ENCODE results near the gene MOB4. TPM values are rescaled to one million over a fixed set of nuclear protein-coding genes. Genes with fewer than 3 reads are reported as not detected.

The MOB4 gene
- total RNA-seq, 2 donors from 2014 or later: 24.7 to 34.1 TPM

DNA sequence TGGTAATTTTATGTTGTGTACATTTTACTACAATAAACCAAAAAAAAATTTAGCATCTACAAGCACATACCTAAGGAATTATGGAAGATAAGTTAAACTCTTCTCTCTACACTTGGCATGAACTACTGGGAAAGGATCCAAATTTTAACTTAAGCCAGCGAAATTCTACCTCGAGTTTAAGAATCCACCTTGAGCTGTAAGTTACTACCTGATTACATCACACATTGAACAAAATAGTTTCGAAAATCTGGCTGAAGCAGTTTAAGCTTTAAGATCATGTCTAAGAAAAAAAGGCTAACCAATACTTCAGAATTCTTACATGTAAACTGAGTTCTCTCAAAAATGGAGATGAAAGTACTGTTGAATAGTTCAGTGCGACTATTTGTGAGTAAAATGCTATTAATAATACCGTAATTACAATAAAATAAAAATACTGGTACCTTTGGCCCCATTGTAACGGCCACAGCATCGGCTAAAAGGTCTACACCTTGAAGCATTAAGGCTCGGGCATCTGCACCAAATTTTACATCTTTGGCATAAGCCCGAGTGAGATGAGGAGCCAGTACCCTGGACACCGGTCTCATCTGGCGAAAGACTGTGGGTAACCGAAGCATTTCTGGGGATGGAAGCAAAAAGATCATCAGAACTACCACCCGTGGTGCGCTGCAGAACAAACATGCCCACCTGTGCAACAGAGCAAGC is 17.5 kb upstream of the MOB4 start:
- no peaks in the 10 kb centered on the region for H3K9me3 ChIP-seq
- no peaks in the 10 kb centered on the region for H3K27me3 ChIP-seq
- TF ChIP-seq, protein P1, sequence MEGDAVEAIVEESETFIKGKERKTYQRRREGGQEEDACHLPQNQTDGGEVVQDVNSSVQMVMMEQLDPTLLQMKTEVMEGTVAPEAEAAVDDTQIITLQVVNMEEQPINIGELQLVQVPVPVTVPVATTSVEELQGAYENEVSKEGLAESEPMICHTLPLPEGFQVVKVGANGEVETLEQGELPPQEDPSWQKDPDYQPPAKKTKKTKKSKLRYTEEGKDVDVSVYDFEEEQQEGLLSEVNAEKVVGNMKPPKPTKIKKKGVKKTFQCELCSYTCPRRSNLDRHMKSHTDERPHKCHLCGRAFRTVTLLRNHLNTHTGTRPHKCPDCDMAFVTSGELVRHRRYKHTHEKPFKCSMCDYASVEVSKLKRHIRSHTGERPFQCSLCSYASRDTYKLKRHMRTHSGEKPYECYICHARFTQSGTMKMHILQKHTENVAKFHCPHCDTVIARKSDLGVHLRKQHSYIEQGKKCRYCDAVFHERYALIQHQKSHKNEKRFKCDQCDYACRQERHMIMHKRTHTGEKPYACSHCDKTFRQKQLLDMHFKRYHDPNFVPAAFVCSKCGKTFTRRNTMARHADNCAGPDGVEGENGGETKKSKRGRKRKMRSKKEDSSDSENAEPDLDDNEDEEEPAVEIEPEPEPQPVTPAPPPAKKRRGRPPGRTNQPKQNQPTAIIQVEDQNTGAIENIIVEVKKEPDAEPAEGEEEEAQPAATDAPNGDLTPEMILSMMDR (IDR thresholded peaks at IDR 0.05): no peak
- peaks cover 3% of the 10 kb centered on the region for H3K36me3 ChIP-seq
- intact Hi-C loops (cut with DNase I): no loop called here
- peak overlapping the region; percentile 83 to 94 for H3K9ac ChIP-seq (ENCODE audit: low read depth in 2 of 2, low read length in 2 of 2)
- no peak for DNase-seq
- peak overlapping the region; percentile 99 for H3K27ac ChIP-seq
- peaks cover 11% of the 10 kb centered on the region for H3K4me1 ChIP-seq
- peak overlapping the region; percentile 74 for H3K4me3 ChIP-seq

DNA sequence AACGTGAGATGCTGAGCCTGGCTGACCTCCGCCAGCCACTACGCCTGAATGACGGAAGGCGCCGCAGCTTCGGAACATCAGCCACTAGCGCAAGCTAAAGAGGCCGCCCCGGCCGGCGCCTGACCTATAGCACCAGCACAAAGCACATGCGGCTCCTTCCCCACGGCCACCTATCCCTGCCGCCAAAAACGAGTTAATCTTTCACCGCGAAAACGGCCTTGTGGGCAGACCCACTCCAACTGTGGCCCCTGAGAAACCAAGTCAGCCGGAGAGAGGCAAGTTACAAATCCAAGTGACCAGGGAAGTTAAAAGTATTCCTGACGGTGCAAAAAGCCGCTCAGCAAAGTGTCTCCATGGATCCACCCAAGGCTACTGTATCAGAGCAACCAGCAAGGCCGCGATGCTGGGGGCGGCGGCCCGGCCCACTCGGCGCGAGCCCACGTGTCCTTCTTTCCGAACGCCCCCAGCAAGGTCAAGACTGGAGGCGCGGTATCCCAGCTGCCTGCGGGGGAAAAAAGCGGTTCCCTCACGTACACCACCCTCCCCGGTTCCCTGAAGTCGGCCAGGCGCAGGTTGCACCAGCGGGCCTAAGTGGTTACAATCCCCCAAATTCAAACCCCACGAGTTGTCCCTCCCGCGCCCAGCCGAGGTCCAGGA is 16.8 kb upstream of the MOB4 start:
- Histone ChIP-seq H3K27me3 (no peaks in the 10 kb centered on the region), H3K27ac (peak overlapping the region; percentile 99), H3K36me3 (peaks cover 3% of the 10 kb centered on the region), H3K9ac (ENCODE audit: low read depth in 2 of 2, low read length in 2 of 2) (peak overlapping the region; percentile 83 to 94), H3K4me1 (peaks cover 11% of the 10 kb centered on the region), H3K4me3 (peak overlapping the region; percentile 74), H3K9me3 (no peaks in the 10 kb centered on the region)
- TF ChIP-seq, protein P1 (IDR thresholded peaks at IDR 0.05): no peak
- intact Hi-C loops (cut with DNase I): no loop called here
- DNase-seq: peak; percentile 67

DNA sequence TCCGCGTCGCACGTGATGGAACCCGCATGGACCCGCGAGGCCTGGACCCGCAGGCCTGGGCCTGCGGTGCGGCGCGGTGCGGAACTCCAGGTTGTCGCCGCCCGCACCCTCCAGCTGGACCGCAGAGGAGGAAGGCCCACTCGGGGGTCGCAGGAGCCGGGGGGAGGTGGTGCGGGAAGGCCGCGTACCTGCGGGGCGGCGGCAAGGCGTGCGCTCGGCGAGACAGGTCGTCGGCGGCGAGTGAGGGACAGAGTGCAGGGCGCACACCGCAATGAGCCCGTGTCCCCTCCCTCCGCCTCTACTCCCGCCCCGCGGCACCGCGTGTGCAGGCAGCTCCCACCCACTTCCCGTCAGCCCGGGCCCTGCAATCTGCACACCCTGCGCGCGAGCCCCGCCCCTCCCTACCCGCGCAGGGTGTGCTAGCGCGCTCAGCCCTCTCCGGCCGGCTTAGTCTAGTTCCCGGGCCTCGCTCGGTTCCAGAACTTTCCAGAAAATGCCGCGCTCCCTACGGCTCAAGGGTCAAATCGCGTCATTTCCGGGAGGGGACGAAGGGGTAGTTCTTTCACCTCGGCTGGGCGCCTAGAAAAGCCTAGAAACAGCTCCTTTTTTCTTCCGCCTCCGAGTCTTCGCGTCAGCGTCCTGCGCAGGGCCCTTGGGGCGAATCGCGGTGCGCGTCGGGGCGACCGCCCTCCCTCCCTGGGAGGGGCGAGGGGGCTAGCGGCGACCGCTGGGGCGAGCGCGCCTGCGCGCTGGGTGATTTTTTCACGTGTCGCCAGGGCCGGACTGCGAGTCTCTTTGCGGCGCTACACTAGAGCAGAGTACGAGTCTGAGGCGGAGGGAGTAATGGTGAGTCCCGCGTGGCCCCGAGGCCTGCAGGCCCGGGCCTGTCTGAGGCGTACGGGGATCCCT is 16.0 kb upstream of the MOB4 start, which contains the start of the genes HSPD1 and HSPE1:
HSPD1 (minus strand) TSS at position 247 of the 909 bp plus-strand sequence. CDS start 992 bp downstream, outside the sequence.
HSPE1 (plus strand) TSS at position 786 of the 909 bp plus-strand sequence; CDS start at position 844, 58 bp downstream.
- peaks cover 7% of the 10 kb centered on the region for H3K36me3 ChIP-seq

DNA sequence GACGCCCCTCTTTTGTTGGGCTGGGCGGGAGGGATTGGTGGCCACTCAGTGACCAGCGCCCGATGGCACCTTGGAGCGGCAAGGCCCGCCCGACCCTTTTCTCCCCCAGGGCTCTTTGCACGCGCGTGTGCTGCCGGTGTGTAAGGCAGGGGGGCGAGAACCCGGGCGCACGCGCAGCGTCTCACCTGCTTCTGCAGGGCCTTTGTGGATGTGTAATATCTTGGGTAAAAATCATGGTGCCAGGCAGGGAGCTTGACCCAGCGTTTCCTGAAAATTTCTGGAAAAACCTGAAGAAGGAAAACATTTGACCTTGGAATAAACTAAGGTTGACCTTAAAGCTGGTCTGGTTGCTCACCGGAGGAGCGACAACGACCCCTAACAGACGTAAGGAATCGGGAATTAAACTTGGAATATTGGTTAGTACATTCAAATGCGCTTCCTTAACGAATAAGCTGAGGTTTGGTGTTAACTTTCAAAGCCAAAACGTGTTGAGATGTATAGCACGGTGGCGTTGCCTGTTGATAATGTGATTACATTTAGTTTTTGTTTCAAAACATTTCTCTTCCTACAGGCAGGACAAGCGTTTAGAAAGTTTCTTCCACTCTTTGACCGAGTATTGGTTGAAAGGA is 15.2 kb upstream of the MOB4 start:
- DNase-seq: no peak
- H3K36me3 ChIP-seq: peaks cover 7% of the 10 kb centered on the region
- intact Hi-C loops (cut with DNase I): no loop called here

More for the DNA sequence above, 16.0 kb upstream of the MOB4 start, which contains the start of the genes HSPD1 and HSPE1:
- Histone ChIP-seq H3K4me3 (peak within 1 kb of the TSS; percentile 74), H3K9me3 (no peaks in the 10 kb centered on the region), H3K9ac (ENCODE audit: low read depth in 2 of 2, low read length in 2 of 2) (peak within 1 kb of the TSS; percentile 83 to 94), H3K27me3 (no peaks in the 10 kb centered on the region), H3K4me1 (peaks cover 11% of the 10 kb centered on the region), H3K27ac (peak within 1 kb of the TSS; percentile 99)
- peak; percentile 100 for DNase-seq
- intact Hi-C loops (cut with DNase I): no loop called here
- TF ChIP-seq, protein P1 (IDR thresholded peaks at IDR 0.05): no peak

More for the DNA sequence above, 15.2 kb upstream of the MOB4 start:
- Histone ChIP-seq H3K4me1 (peaks cover 11% of the 10 kb centered on the region), H3K9me3 (no peaks in the 10 kb centered on the region), H3K27ac (peak overlapping the region; percentile 99), H3K4me3 (peak overlapping the region; percentile 74), H3K9ac (ENCODE audit: low read depth in 2 of 2, low read length in 2 of 2) (peak overlapping the region; percentile 77 to 83), H3K27me3 (no peaks in the 10 kb centered on the region)
- TF ChIP-seq, protein P1 (IDR thresholded peaks at IDR 0.05): no peak
